ENCODE measurements around the gene TMEM154.

The TMEM154 gene

DNA sequence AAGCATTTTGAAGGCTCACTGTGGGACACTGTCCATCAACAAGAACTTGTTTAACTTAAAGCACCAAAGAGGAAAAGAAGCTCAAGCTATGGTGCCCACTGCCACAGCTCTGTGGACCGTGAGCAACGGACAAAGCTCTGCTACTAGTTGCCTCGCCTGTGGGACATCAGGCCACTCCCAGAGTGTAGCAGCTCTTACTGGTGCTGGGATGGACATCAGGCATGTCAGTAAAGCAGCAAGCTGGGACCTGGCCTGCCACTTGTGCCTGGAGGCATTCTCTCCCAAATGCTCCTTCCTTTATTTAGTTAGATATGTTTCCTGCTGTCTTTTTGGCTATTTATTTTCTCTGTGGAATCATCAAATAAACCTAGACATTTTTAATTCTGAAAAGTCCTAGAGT, 46.7 kb downstream of the TMEM154 start:
- Histone ChIP-seq H3K27ac (no peak overlapping the region), H3K4me1 (no peaks in the 10 kb centered on the region), H3K9me3 (no peaks in the 10 kb centered on the region), H3K36me3 (no peaks in the 10 kb centered on the region), H3K27me3 (no peaks in the 10 kb centered on the region), H3K4me3 (no peak overlapping the region)
- DNase-seq: no peak
- intact Hi-C loops (cut with DNase I; ENCODE audit: low total_unique reads): no loop called here
- TF ChIP-seq, protein P1, sequence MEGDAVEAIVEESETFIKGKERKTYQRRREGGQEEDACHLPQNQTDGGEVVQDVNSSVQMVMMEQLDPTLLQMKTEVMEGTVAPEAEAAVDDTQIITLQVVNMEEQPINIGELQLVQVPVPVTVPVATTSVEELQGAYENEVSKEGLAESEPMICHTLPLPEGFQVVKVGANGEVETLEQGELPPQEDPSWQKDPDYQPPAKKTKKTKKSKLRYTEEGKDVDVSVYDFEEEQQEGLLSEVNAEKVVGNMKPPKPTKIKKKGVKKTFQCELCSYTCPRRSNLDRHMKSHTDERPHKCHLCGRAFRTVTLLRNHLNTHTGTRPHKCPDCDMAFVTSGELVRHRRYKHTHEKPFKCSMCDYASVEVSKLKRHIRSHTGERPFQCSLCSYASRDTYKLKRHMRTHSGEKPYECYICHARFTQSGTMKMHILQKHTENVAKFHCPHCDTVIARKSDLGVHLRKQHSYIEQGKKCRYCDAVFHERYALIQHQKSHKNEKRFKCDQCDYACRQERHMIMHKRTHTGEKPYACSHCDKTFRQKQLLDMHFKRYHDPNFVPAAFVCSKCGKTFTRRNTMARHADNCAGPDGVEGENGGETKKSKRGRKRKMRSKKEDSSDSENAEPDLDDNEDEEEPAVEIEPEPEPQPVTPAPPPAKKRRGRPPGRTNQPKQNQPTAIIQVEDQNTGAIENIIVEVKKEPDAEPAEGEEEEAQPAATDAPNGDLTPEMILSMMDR (IDR thresholded peaks at IDR 0.05): no peak

DNA sequence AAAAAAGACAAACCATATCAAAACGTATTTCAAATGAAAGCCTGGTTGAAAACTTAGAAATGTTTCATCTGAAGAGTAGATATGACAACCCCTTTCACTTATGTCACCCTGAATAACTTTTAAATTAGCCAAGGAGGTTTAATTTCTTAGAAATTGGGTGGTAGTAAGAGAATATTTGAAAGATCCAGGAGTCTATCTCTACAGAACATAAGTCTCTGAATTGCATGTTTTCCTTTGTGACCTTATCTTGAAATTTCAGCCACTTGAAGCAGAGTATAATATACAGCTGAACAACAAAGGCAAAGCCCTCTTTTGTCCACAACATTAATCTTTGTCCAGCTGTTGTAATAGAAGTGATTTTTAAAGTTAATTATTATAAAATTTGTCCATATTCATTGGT, 49.5 kb downstream of the TMEM154 start:
- TF ChIP-seq, protein P1 (IDR thresholded peaks at IDR 0.05): no peak
- no peaks in the 10 kb centered on the region for H3K9me3 ChIP-seq
- no peaks in the 10 kb centered on the region for H3K27me3 ChIP-seq
- no peak for DNase-seq
- H3K36me3 ChIP-seq: no peaks in the 10 kb centered on the region
- H3K27ac ChIP-seq: no peak overlapping the region
- no peaks in the 10 kb centered on the region for H3K4me1 ChIP-seq
- H3K4me3 ChIP-seq: no peak overlapping the region
- intact Hi-C loops (cut with DNase I; ENCODE audit: low total_unique reads): no loop called here

DNA sequence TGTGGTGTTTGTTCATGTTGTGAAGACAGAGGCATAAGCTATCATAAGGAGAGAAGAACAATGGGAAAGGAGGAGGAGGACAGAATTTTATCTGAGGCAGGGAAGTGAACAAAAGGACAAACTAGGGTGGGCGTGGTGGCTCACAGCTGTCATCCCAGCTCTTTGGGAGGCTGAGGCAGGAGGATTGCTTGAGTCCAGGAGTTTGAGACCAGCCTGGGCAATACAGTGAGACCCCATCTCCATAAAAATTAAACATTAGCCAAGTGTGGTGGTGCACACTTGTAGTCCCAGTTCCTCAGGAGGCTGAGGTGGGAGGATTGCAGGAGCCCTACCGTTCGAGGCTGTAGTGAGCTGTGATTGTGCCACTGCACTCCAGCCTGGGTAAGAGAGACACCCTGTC, 49.9 kb downstream of the TMEM154 start:
- H3K27me3 ChIP-seq: no peaks in the 10 kb centered on the region
- intact Hi-C loops (cut with DNase I; ENCODE audit: low total_unique reads): no loop called here
- no peak for DNase-seq

DNA sequence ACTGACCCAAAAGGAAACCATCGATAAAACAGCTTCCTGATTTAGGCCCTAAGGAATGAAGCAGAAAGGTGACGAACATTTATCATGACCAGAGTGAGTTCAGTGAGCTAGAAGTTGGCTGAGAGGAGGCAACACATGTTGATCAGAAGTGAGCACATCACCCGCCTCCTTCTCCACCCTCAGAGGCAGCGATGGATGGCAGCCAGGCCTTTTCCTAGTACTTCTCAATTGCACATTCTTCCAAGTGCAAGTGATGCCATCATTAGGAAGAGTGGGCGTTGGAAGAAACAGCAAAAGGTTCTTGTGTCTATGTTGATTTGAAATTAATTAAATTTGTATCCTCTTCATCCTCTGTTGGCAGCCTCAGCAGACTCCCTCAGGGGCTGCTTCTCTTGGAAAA, 51.7 kb downstream of the TMEM154 start:
- Histone ChIP-seq H3K36me3 (no peaks in the 10 kb centered on the region), H3K4me3 (no peak overlapping the region), H3K27ac (no peak overlapping the region), H3K4me1 (no peaks in the 10 kb centered on the region), H3K27me3 (no peaks in the 10 kb centered on the region), H3K9me3 (no peaks in the 10 kb centered on the region)
- intact Hi-C loops (cut with DNase I; ENCODE audit: low total_unique reads): no loop called here
- DNase-seq: no peak
- TF ChIP-seq, protein P1 (IDR thresholded peaks at IDR 0.05): no peak

More for the DNA sequence above, 49.9 kb downstream of the TMEM154 start:
- no peak overlapping the region for H3K27ac ChIP-seq
- no peak overlapping the region for H3K4me3 ChIP-seq
- H3K4me1 ChIP-seq: no peaks in the 10 kb centered on the region
- H3K36me3 ChIP-seq: no peaks in the 10 kb centered on the region
- TF ChIP-seq, protein P1 (IDR thresholded peaks at IDR 0.05): no peak
- H3K9me3 ChIP-seq: no peaks in the 10 kb centered on the region

DNA sequence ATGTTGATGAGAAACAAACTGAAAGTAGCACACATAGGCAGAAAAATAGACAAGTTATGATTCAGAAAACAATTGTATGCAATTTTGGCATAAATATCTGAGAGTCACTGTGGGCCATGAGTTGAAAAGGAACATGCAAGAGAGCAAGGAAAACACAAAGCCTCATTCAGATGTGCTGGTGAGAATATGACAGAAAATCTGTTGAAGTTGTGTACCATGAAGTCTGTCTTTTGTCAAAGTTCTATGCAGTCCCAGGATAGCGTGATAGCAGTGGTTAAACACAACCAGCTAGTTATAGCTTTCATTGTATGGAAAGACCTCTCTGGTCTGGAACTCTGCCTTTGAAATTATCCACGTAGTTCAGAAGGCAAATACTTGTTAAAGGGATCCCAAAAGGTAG, 53.0 kb downstream of the TMEM154 start:
- no peak for DNase-seq
- H3K27me3 ChIP-seq: no peaks in the 10 kb centered on the region
- intact Hi-C loops (cut with DNase I; ENCODE audit: low total_unique reads): no loop called here
- H3K4me1 ChIP-seq: no peaks in the 10 kb centered on the region
- no peaks in the 10 kb centered on the region for H3K36me3 ChIP-seq
- H3K4me3 ChIP-seq: no peak overlapping the region
- TF ChIP-seq, protein P1 (IDR thresholded peaks at IDR 0.05): no peak
- no peak overlapping the region for H3K27ac ChIP-seq
- H3K9me3 ChIP-seq: no peaks in the 10 kb centered on the region

DNA sequence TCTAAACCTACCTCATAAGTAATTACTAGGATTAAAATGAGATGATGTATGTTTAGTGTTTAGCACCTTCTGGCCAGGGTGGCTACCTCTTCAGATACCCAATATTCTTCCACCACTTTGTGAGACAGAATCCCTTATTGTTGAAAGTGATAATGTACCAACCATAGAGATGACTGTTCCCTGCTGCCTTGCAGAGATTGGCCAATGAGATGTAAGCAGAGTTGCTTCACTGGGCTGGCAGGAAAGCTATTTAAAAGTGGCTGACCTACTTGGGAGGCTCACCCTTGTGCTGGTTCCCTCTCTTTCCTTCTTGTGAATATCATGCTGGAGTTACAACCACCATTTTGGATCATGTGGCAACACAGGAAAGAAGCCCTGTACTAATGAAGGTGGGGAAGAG, 58.9 kb downstream of the TMEM154 start:
- Histone ChIP-seq H3K27me3 (peaks cover 0 to 4% of the 10 kb centered on the region in 2 donors), H3K4me3 (no peak overlapping the region), H3K36me3 (no peaks in the 10 kb centered on the region), H3K27ac (no peak overlapping the region), H3K9me3 (no peaks in the 10 kb centered on the region), H3K4me1 (no peaks in the 10 kb centered on the region)
- TF ChIP-seq, protein P1 (IDR thresholded peaks at IDR 0.05): no peak
- no peak for DNase-seq
- intact Hi-C loops (cut with DNase I; ENCODE audit: low total_unique reads): no loop called here

All from tibial artery (tissue), 4 donors.